GM18870 (cell line): Measurements from ENCODE around the gene SMPD3.

Experiments
- ATAC-seq: cut with Tn5 transposase; IDR thresholded peaks from one replicate; pipeline ENCODE4 v1.9.1; 2021; ENCODE audit warnings: moderate library complexity; ENCODE audit not compliant: unreplicated experiment

The SMPD3 gene

GRCh38 chr16:68384288-68385161 is 63.8 kb downstream of the SMPD3 start:
- no peak for ATAC-seq

GRCh38 chr16:68383858-68384257 is 64.5 kb downstream of the SMPD3 start:
- no peak for ATAC-seq

- no peak for ATAC-seq
Measured at GRCh38 chr16:68382296-68382718, 66.0 kb downstream of the SMPD3 start.

- no peak for ATAC-seq
Measured at GRCh38 chr16:68381363-68381724, 67.0 kb downstream of the SMPD3 start.

GRCh38 chr16:68380676-68381362 is 67.5 kb downstream of the SMPD3 start:
- ATAC-seq, result no peak

GRCh38 chr16:68380348-68380670 is 68.0 kb downstream of the SMPD3 start:
- no peak for ATAC-seq

GRCh38 chr16:68379472-68380347 is 68.6 kb downstream of the SMPD3 start:
- ATAC-seq, result no peak

GRCh38 chr16:68378436-68379415 is 69.6 kb downstream of the SMPD3 start:
- no peak for ATAC-seq

GRCh38 chr16:68377667-68378393 is 70.5 kb downstream of the SMPD3 start:
- no peak for ATAC-seq

- no peak for ATAC-seq
Measured at GRCh38 chr16:68377221-68377620, 71.1 kb downstream of the SMPD3 start.

GRCh38 chr16:68376590-68376989 is 71.7 kb downstream of the SMPD3 start:
- no peak for ATAC-seq

- ATAC-seq, result no peak
Measured at GRCh38 chr16:68375801-68376536, 72.3 kb downstream of the SMPD3 start.

GRCh38 chr16:68374961-68375660 is 73.2 kb downstream of the SMPD3 start:
- no peak for ATAC-seq

GRCh38 chr16:68374246-68374805 is 74.0 kb downstream of the SMPD3 start:
- no peak for ATAC-seq

- ATAC-seq, result no peak
Measured at GRCh38 chr16:68373528-68374245, 74.6 kb downstream of the SMPD3 start.

GRCh38 chr16:68372806-68373205 is 75.5 kb downstream of the SMPD3 start:
- no peak for ATAC-seq

GRCh38 chr16:68372381-68372720 is 76.0 kb downstream of the SMPD3 start:
- no peak for ATAC-seq
